Measurements from ENCODE around the gene QDPR.

DNA sequence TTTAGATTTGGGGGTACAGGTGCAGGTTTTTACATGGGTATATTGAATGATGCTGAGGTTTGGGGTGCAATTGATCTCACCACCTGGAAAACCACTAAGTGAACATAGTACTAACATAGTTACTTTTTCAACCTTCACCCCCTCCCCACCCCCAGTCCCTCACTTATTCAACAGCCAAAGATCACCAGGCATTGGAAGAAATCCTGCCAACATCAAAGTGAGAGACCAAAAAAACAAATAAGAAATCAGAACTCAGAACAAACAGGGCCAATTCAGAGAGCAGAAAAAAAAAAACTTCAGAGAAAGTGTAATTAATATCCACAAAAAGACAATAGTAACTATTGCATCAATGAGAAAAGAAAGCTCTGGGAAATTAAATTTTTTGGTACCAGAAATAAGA lies 44.6 kb upstream of the QDPR start:
- TF ChIP-seq, protein P1, sequence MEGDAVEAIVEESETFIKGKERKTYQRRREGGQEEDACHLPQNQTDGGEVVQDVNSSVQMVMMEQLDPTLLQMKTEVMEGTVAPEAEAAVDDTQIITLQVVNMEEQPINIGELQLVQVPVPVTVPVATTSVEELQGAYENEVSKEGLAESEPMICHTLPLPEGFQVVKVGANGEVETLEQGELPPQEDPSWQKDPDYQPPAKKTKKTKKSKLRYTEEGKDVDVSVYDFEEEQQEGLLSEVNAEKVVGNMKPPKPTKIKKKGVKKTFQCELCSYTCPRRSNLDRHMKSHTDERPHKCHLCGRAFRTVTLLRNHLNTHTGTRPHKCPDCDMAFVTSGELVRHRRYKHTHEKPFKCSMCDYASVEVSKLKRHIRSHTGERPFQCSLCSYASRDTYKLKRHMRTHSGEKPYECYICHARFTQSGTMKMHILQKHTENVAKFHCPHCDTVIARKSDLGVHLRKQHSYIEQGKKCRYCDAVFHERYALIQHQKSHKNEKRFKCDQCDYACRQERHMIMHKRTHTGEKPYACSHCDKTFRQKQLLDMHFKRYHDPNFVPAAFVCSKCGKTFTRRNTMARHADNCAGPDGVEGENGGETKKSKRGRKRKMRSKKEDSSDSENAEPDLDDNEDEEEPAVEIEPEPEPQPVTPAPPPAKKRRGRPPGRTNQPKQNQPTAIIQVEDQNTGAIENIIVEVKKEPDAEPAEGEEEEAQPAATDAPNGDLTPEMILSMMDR (IDR thresholded peaks at IDR 0.05), result no peak
- no peak for TF ChIP-seq ZFX (IDR thresholded peaks at IDR 0.05; ENCODE audit: borderline replicate concordance)
